Mammary epithelial cell (primary cell): ENCODE results near the gene SORBS1.

Source experiments
- EZH2 ChIP-seq: IDR thresholded peaks from 2 replicates; pipeline ENCODE4 v1.6.1; 2012; ENCODE audit warnings: low read length, inconsistent platforms, borderline replicate concordance
- TF ChIP-seq, protein P1 (sequence below), 2 donors: IDR thresholded peaks in 1 of 2; conservative IDR thresholded peaks in 1 of 2; 2 replicates each; pipeline ENCODE4 v1.5.1; 2011 to 2012; ENCODE audit warnings: inconsistent platforms in 2 of 2, low read length in 2 of 2, mild to moderate bottlenecking in 2 of 2, control low read depth in 1 of 2, low read depth in 1 of 2; ENCODE audit not compliant: insufficient read depth in 1 of 2; ENCODE audit errors: extremely low read depth in 1 of 2

DNA sequence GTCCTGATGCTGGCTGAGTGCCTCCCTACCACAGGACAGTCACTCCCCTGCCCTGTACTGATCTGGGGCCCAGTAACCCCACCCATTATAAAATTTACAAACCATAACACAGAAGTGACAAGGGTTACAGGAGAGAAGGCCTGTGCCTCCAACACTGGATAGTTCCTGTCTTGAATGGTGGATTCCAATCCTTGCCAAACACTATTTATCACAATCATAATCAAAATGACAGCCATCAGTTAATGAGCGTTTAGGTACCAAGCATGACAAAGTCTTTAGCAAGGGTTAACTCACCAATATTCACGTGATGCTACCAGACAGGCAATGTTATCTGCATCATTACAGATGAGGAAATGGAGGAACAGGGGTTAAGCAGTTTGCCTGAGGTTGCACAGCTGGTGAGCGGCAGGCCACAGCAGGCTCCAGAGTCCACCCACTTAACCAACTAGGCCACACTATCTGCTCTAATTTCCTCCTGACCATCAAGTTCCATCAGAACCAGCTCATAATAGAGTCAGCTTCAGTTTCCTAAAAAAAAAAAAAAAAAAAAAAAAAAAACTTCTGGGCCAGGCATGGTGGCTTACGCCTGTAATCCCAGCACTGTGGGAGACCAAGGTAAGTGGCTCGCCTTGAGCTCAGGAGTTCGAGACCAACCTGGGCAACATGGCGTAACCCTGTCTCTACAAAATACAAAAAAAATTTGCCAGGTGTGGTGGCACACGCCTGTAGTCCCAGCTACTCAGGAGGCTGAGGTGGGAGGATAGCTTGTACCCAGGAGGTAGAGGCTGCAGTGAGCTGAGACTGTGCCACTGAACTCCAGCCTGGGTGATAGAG lies 284.6 kb downstream of the SORBS1 start:
- no peak for TF ChIP-seq EZH2
- TF ChIP-seq, protein P1, sequence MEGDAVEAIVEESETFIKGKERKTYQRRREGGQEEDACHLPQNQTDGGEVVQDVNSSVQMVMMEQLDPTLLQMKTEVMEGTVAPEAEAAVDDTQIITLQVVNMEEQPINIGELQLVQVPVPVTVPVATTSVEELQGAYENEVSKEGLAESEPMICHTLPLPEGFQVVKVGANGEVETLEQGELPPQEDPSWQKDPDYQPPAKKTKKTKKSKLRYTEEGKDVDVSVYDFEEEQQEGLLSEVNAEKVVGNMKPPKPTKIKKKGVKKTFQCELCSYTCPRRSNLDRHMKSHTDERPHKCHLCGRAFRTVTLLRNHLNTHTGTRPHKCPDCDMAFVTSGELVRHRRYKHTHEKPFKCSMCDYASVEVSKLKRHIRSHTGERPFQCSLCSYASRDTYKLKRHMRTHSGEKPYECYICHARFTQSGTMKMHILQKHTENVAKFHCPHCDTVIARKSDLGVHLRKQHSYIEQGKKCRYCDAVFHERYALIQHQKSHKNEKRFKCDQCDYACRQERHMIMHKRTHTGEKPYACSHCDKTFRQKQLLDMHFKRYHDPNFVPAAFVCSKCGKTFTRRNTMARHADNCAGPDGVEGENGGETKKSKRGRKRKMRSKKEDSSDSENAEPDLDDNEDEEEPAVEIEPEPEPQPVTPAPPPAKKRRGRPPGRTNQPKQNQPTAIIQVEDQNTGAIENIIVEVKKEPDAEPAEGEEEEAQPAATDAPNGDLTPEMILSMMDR (conservative IDR thresholded peaks at IDR 0.05 in 1 of 2, IDR thresholded peaks at IDR 0.05 in 1 of 2; ENCODE audit: extremely low read depth in 1 of 2, insufficient read depth in 1 of 2, low read depth in 1 of 2, low read length in 2 of 2), result no peak
